Muscle layer of colon (tissue), 2 donors: ENCODE data around the gene FRMD4A.

Experiments used
- H3K27ac ChIP-seq: one replicate; pipeline ENCODE4 v1.7.0; 2013; ENCODE audit warnings: low read depth, mild to moderate bottlenecking, low read length, moderate library complexity
- H3K27me3 ChIP-seq, 2 donors: one replicate each; pipeline ENCODE4 v1.7.0; 2013; ENCODE audit warnings: low read length in 2 of 2, mild to moderate bottlenecking in 2 of 2; ENCODE audit not compliant: insufficient read depth in 2 of 2, control insufficient read depth in 1 of 2
- H3K36me3 ChIP-seq: one replicate; pipeline ENCODE4 v1.7.0; 2013; ENCODE audit warnings: mild to moderate bottlenecking, low read length; ENCODE audit not compliant: insufficient read depth
- H3K4me1 ChIP-seq: one replicate; pipeline ENCODE4 v1.7.0; 2013; ENCODE audit warnings: mild to moderate bottlenecking, low read length; ENCODE audit not compliant: insufficient read depth
- H3K4me3 ChIP-seq, 2 donors: one replicate each; pipeline ENCODE4 v1.7.0; 2013; ENCODE audit warnings: low read length in 2 of 2, low read depth in 1 of 2, mild to moderate bottlenecking in 1 of 2, moderate library complexity in 1 of 2
- H3K9ac ChIP-seq: one replicate; pipeline ENCODE4 v1.7.0; 2013; ENCODE audit warnings: low read length
- H3K9me3 ChIP-seq: one replicate; pipeline ENCODE4 v1.7.0; 2013; ENCODE audit warnings: mild to moderate bottlenecking, low read length
- donor health status: abdominal sarcoma.
- donor health status: Adenocarcinoma of cecum.

The FRMD4A gene

DNA sequence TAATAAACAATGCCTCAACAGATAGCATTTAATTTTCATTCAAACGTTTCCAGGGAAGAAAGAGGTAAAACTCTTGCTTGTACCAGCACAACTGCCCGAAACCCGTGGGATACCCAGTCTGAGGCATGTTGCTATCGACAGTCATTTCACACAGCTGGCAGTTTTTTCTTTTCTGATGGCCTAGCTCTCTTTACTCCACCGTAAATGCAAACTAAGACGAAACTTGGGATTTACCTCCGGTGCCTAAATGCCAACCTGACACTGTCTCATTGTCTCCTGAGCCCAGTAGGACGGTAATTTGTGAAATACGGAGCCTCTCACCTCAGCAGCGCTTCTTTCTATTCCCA lies 600.4 kb downstream of the FRMD4A start:
- no peak overlapping the region for H3K4me3 ChIP-seq
- H3K27ac ChIP-seq, result no peak overlapping the region
- no peaks in the 10 kb centered on the region for H3K4me1 ChIP-seq
- no peak overlapping the region for H3K9ac ChIP-seq
- no peaks in the 10 kb centered on the region for H3K9me3 ChIP-seq
- no peaks in the 10 kb centered on the region for H3K36me3 ChIP-seq
- H3K27me3 ChIP-seq, result no peaks in the 10 kb centered on the region

DNA sequence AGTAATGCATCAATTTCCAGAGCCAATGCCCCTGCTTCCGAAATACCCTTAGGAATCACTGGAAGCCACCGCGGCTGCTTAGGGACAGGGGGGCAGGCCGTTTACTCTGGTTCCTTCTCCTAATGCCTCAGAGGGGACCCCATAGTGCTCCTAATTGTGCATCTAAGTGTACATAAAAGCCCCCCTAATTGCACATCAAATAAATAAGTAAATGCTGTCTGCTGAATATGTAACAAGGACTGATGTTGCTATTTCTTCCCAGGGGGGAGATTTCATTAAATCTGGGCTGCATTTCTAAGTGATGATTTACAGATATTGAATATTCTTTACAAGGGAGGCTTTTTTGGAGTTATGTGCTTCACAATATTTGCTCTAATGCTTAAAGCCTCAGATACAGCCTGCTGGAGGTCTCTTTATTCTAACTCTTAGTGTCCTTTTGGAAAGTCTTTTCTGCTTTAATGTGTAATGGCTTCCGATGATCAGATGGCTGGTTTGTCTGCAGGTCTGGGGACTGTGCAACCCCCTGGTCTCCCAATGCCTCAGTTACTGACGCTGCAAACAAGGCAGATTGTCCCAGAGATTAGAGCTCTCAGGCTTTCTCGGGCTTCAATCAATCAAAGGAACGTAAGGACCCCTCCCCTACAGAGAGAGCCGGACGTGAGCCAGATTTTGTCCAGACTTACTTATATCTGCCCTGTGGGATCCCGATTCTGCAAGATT lies 601.0 kb downstream of the FRMD4A start:
- Histone ChIP-seq H3K9me3 (no peaks in the 10 kb centered on the region), H3K27ac (no peak overlapping the region), H3K9ac (no peak overlapping the region), H3K4me1 (no peaks in the 10 kb centered on the region), H3K27me3 (no peaks in the 10 kb centered on the region), H3K36me3 (no peaks in the 10 kb centered on the region), H3K4me3 (no peak overlapping the region)

DNA sequence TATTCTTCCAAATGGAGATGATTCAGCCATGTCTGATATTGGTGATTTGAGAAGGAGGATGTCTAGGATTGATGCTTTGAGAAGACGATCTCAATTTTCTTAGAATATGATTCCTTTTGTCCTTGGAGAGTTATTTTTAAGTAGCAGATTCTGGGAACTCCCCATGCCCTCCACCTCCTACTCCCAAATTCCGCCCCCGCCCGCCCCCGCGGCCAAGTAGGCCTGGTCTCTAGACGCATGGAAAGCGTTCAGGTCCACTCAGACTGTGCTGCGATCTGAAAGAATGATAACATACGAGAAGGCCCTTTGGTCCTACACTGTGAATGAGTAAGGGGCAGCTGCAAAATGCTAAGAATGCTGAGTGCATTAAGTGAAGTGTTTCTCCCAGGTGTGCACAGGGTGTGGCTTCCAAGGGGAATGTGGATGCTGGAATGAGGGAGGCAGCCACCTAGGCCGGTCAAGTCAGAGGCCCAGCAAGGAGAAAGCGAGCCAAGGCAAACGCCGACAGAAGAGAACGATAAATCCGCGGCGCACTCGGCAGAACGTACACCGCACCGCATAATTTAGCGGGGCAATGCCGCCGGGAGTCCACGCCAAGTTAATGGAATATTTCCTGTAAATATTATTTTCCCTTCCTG lies 601.7 kb downstream of the FRMD4A start:
- Histone ChIP-seq H3K27ac (no peak overlapping the region), H3K4me3 (no peak overlapping the region), H3K27me3 (no peaks in the 10 kb centered on the region), H3K9me3 (no peaks in the 10 kb centered on the region), H3K9ac (no peak overlapping the region), H3K4me1 (no peaks in the 10 kb centered on the region), H3K36me3 (no peaks in the 10 kb centered on the region)

DNA sequence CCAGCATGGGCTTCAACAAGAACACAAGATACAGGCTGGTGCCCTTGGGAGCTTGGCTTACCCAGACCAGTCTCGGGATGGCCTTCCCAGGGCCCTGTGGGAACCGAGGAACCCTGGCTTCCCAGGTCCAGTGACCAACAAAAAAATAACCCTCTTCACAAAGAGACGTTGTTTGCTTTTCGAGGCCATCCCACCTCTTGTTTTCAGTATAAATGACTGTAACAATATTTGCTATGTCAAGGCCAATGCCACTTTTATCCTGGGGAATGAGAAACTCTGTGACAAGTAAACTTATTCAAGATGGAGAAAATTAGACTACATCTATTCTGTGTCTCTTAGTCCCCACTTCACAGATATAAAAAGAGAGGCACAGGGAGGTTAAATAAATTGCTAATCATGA lies 605.1 kb downstream of the FRMD4A start:
- H3K36me3 ChIP-seq, result no peaks in the 10 kb centered on the region

DNA sequence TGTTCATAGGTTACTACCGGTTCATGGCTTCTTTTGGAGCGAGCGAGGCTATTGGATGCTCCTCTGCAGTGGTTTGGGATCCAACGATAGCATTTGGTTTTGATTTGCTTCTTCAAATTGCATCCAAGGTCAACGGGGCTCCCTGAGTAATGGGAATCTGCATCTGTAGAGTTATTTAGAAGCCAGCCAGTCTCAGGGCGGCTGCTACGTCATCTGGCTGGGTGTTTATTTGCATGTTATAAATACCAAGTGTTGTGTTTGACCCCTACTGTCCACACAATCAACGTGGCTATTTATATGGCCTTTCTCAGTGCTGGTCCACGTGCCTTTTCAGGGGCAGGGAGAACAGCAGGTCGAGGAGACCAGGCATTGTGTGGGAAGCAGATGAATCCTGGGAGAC lies 606.2 kb downstream of the FRMD4A start:
- Histone ChIP-seq H3K4me3 (no peak overlapping the region), H3K9me3 (no peaks in the 10 kb centered on the region), H3K36me3 (no peaks in the 10 kb centered on the region), H3K4me1 (no peaks in the 10 kb centered on the region), H3K27me3 (no peaks in the 10 kb centered on the region), H3K9ac (no peak overlapping the region), H3K27ac (no peak overlapping the region)

More for the DNA sequence above, 605.1 kb downstream of the FRMD4A start:
- Histone ChIP-seq H3K4me3 (no peak overlapping the region), H3K27ac (no peak overlapping the region), H3K9me3 (no peaks in the 10 kb centered on the region), H3K27me3 (no peaks in the 10 kb centered on the region), H3K4me1 (no peaks in the 10 kb centered on the region), H3K9ac (no peak overlapping the region)

DNA sequence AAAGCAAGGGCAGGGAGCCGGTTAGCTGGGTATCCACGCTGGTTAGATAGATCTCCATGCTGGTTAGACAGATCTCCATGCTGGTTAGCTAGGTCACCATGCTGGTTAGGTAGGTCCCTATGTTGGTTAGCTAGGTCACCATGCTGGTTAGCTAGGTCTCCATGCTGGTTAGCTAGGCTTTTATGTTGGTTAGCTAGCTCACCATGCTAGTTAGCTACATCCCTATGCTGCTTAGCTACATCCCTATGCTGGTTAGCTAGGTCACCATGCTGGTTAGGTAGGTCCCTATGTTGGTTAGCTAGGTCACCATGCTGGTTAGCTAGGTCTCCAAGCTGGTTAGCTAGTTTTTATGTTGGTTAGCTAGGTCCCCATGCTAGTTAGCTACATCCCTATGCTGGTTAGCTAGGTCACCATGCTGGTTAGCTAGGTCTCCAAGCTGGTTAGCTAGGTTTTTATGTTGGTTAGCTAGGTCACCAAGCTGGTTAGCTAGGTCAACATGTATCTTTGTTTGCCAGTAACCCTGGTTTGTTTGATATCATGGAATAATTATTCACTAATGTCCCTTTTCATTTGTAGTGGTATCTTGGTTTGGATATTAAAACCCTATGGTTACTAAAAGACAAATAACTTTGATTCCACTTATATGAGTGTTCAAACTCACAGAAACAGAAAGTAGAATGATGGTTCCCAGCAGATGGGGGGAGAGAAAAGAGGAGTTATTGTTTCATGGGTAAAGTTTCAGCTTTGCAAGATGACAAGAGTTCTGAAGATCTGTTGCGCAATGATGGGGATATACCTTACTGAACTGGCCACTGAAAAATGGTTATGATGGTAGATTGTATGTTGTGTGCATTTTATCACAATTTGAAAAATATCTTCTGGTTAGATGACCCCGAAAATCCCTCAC lies 607.7 kb downstream of the FRMD4A start:
- no peak overlapping the region for H3K4me3 ChIP-seq
- H3K27me3 ChIP-seq, result no peaks in the 10 kb centered on the region
- no peaks in the 10 kb centered on the region for H3K4me1 ChIP-seq
- no peak overlapping the region for H3K9ac ChIP-seq
- no peaks in the 10 kb centered on the region for H3K9me3 ChIP-seq
- H3K36me3 ChIP-seq, result no peaks in the 10 kb centered on the region
- no peak overlapping the region for H3K27ac ChIP-seq

DNA sequence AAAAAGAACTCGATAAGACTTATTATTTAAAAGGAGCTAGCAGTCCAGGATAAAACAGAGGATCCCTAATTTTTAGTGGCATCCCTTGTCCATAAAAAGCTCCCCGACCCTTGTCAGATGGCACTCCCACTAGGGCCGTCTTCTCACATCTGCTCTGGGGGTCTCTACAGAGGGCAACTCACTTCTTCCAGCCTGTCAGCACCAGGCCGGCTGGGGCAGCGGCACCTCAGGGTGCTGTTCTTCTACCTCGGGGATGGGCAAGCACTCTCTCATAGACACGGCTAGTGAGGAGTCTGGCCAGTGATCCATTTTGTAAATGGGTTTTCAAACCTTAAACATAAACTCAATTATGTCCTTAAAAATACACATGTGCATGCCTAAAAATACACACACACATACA lies 609.2 kb downstream of the FRMD4A start:
- H3K27ac ChIP-seq, result no peak overlapping the region
- no peaks in the 10 kb centered on the region for H3K4me1 ChIP-seq
- no peak overlapping the region for H3K9ac ChIP-seq

DNA sequence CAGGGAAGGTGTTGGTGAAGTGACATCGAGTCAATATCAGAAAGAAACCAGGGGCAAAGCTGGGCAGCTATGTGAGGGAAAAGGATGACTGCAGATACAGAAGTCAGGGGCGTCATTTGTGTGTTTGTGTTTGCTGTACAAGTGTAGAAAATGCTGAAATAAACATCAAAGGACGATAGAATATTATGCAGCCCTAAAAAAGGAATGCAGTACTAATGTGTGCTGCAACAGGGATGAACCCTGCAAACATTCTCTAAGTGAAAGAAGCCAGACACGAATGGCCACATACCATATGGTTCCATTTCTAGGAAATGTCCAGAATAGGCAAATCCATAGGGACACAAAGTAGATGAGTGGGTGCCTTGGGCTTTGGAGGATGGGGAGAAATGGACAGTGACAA lies 610.0 kb downstream of the FRMD4A start:
- Histone ChIP-seq H3K4me1 (no peaks in the 10 kb centered on the region), H3K36me3 (no peaks in the 10 kb centered on the region), H3K27ac (no peak overlapping the region), H3K4me3 (no peak overlapping the region), H3K9ac (no peak overlapping the region), H3K9me3 (no peaks in the 10 kb centered on the region), H3K27me3 (no peaks in the 10 kb centered on the region)

More for the DNA sequence above, 609.2 kb downstream of the FRMD4A start:
- Histone ChIP-seq H3K27me3 (no peaks in the 10 kb centered on the region), H3K4me3 (no peak overlapping the region), H3K36me3 (no peaks in the 10 kb centered on the region), H3K9me3 (no peaks in the 10 kb centered on the region)

DNA sequence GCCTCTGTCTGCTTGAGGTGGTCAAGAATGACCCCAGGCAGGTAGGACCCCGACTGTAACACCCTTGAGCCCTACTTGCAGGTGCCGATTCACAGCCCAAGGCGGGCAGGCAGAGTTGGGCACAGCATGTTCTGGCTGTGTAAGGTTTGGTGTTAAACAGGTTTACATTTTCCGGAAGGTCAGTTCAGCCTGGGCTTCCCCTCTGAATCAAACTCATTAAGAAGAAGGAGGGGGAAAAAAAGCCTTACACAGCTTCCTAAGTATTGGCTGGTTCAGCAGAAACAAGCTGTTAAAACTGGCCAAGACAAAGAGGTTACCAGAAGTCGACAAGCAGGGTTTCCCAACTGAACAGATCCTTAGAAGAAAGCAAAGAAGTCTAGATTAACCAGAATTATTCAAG lies 611.3 kb downstream of the FRMD4A start:
- H3K9me3 ChIP-seq, result no peaks in the 10 kb centered on the region
- H3K27ac ChIP-seq, result no peak overlapping the region
- no peaks in the 10 kb centered on the region for H3K36me3 ChIP-seq
- no peaks in the 10 kb centered on the region for H3K27me3 ChIP-seq
- H3K4me3 ChIP-seq, result no peak overlapping the region
- H3K9ac ChIP-seq, result no peak overlapping the region
- no peaks in the 10 kb centered on the region for H3K4me1 ChIP-seq

DNA sequence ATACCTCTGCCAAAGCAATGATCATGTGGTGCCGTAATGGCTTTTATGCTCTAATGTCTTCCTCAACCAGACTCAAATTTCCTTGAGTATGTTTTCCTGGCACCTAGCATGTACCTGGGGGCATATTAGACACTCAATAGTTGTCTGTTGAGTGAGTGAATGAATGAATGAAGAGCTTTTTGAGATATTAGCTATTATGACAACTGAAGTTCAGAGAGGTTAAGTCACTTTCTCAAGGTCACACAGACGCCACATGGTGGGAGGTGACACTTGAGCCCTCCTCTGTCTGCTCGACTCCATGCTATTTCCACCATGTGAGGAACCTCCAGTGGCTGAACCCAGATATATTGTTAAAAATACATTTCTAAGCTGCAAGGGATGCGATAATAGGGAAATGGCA lies 611.9 kb downstream of the FRMD4A start:
- H3K9ac ChIP-seq, result no peak overlapping the region
- peak overlapping the region; percentile 64 for H3K27ac ChIP-seq
- H3K27me3 ChIP-seq, result no peaks in the 10 kb centered on the region
- no peaks in the 10 kb centered on the region for H3K4me1 ChIP-seq
- no peaks in the 10 kb centered on the region for H3K9me3 ChIP-seq
- H3K4me3 ChIP-seq, result peak overlapping the region in 1 of 2 donors; percentile 44
- no peaks in the 10 kb centered on the region for H3K36me3 ChIP-seq

DNA sequence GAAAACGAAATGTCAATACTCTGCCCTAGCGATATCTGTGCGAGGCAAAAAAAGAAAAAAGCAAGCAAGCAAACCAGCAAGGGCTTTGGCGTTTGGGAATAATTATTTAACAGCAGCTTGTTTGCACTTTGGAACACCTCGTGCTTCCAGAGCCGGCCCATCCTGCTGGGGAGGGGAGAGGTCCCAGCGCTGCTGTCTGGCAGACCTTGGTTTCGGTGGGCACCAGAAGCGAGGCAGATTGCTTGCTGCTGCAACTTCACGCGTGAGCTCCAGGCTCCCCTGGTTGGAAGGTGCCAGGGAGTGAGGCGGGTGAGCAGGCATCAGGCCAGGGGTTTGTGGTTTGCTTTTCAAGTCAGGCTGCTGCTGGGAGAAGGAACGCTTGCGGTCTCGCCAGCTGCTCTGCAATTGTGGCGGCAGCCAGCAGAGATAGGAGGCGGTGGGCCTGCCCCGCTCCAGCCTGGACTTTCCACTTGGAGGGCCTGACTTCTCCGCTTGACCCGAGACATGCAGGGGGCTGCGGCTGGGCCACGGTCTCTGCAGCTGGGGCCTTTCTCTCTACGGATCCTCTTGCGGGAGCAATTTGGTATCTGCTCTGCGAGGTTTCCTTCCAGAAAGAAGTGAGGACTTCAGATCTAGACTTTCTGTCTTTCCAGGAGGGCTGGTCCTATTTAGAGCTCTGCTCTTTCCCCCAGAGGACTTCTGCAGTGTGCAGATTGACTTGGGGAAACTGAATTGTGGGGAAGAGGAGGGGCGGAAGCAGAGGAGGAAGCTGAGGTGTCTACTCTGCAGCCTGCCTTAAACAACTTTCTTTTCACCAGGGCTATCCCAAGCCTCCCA lies 612.6 kb downstream of the FRMD4A start:
- no peaks in the 10 kb centered on the region for H3K27me3 ChIP-seq
- no peak overlapping the region for H3K9ac ChIP-seq
- no peaks in the 10 kb centered on the region for H3K36me3 ChIP-seq
- peak overlapping the region in 1 of 2 donors; percentile 44 for H3K4me3 ChIP-seq
- no peaks in the 10 kb centered on the region for H3K9me3 ChIP-seq
- no peaks in the 10 kb centered on the region for H3K4me1 ChIP-seq
- H3K27ac ChIP-seq, result peak overlapping the region; percentile 64
